AG20443 (cell line): ENCODE measurements around the gene MME.
A peak's percentile ranks its signal among the peaks of the same experiment; 100 is the strongest.
"Not testable (repeated sequence)": the region's sequence is repeated elsewhere in the genome, so short reads cannot be mapped to it uniquely, and the experiment has no call there.

Experiments used
- DNase-seq: peaks from one replicate; pipeline ENCODE4 v3.0.0; 2012; ENCODE audit warnings: low spot score, mixed read lengths

The MME gene

DNA sequence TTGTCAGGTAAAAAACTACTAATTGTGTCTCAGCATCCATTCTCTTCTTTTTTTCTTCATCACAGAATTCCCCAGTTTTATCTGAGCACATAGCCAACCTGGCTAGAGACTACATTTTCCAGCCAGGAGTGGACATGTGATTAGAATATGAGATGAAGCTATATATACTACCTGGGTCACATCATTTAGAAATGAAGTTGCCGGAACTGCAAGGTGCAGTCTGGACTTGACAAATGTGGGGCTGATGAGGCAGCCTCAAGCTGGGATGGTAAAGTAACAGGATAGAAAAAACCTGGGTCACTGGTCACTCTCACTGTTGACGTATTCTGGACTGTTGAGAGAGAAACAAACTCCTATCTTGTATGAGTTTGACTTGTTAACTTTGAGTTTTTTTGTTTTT lies 113.7 kb downstream of the MME start:
- DNase-seq = no peak

DNA sequence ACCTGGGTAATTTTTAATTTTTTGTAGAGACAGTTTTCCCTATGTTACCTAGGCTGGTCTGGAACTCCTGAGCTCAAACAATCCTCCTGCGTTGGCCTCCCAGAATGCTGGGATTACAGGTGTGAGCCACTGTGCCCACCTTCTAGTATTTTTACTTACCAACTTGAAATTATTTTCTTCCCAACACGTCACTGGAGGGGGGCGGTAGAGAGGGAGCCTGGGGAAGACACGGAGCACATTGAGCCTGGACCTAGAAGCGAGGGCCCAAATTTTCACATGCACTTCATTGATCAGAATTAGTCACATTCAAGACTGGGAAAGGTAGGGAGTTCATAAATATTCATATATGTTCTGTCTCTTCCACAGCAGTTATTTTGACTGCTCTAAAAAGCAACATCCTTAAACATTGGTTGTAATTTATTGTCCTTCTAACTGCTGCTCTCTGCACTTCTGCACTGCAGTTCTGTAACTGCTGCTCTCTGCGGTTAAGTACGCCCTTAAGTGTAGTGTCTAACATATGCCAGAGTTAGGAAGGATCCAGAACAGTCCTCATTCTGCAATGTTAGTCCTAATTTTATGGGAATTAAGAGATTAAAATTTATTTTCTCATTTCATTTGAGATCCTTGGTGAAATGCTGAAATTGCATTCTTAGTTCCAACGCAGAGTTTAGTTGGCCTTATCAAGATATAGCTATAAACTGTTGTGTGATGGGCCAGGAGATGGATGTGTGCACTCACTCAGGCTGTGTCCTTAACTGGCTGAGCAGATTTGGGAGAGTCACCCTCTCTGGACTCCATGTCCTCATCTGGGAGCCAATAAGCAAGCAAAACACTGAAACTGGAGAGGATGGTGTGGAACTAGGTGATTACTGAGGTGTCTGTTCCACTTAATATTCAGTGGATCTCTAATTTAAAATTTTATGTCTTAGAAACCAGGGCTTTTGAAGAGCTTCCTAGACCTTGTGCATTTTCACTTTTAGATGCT lies 115.1 kb downstream of the MME start:
- DNase-seq = no peak

DNA sequence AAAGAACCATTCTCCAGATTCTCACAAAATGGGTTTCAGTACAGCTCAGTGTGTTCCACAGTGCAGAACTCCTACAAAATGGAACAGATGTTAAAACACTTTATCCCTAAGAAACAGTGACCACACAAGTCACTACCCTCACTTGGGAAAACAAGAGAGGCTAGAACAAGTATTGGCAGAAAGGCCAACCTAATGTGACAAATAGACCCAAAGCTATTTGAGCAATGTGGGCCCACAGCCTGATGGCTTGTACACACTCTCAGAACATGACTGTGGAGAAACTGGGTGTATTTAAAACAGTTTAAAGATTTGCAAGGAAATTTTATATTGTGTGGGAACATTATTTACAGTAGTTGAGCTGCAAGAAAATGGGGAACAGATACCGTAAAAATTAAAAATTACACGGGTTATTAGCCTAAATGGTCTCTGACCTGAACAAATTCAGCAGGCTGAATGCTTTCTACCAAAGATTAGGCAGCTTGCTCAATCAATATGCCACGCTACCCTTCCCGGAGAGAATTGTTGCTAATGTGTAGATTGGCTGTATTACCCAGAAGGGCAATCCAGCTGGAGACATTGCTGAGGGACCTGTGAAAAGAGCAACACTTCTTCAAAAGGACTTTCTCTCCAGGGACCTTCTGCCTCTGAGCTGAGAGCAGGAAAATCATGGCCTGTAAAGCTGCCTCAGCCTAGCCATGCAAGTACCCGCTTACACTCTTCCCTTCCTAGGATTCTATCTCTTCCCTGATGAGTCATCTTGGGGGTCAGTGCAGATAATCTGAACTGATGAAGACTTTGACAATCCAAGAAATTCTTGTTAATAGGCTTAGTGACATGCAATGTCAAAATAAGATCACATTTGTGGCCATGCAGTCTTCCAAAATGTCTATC lies 116.3 kb downstream of the MME start:
- peak; percentile 15 for DNase-seq

DNA sequence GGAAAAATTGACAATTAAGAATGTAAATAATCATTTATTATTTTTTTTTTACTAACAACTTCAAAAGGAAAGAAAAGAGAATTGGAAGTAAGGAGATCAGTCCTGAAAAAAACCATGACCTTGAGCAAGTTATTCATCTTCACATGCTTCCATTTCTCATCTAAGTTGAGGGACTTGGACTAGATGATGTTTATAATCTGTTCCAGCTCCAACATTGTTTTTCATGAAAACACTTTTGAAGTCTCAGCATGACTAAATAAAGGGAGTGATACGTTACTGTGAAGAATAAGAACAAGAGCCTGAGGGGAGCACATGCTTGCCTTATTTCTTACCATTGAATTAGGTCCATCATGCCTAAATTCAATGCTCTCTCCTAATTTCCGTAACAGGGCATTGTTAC lies 117.7 kb downstream of the MME start:
- DNase-seq = no peak

DNA sequence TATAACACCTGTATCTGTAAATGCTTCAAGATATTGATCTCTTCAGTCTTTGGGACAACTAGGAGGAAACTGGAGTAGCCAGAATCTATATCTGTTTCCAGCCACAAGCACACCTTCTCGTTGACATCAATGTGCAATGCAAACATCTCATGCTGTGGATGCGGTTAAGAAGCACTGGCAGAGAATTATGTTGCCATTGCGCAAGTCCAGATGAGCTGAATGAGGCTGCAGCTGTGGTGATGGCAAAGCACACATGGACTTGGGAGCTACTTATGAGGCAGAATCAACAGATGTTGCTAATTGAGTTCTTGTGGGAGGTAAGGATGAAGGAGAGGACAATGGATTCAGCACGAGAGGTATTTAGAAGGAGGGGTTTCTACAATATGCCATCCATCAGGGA lies 122.5 kb downstream of the MME start:
- DNase-seq = peak; percentile 78

DNA sequence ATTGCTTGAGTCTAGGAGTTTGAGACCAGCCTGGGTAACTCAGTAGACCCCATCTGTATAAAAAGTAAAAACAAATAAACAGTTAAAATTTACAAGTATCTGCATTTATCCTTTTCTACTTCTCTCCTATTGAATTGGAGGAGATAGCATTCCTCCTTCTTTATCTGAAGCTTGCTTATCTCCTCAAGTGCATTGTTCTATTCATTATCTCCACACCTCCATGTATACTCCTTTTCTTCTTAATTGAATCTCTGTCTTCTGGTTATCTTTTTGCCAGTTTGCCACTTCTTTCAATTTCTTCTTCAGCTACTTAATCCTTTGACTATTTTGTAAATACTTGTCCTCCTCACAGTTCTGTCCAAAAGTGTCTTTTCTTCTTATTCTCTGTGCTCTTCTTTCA lies 124.7 kb downstream of the MME start:
- no peak for DNase-seq

- DNase-seq = no peak
These were observed 128.2 kb downstream of the MME start for GRCh38 chr3:155208183-155208800.

DNA sequence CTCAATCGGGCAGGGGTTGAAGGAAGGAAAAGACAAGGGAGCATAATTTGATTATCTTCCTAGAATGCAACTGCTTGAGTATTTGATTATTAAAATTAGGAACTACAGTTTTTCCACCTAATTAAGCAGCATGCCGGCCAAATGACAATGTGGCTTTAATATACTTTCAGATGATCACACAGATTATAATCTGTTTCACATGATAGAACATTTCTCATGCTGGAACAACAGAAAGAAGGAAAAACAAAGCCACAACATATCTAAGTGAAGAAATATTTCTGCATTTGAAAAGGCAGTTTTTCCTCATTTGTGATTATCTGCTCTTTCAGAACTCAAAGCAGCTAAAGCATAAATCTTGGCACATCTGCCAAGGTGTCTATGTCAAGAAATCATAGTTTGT lies 130.6 kb downstream of the MME start:
- no peak for DNase-seq

DNA sequence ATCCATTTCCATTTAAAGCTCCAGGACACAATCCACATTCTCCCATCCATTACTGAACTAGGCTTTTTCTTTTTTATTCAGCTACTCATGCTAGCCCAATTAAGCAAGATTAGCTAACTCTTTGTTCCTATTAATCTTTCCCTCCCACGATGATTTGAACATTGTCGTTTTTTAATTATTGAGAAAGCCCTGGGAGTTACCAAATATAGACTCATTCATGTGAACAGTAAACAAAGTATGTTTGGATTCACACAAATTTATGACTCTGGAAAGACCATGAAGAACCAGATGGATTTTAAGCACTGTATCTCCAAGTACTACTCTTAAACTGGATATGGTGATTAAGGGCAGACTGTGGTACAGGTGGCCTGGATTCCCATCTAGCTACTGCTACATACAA lies 131.1 kb downstream of the MME start:
- no peak for DNase-seq

DNA sequence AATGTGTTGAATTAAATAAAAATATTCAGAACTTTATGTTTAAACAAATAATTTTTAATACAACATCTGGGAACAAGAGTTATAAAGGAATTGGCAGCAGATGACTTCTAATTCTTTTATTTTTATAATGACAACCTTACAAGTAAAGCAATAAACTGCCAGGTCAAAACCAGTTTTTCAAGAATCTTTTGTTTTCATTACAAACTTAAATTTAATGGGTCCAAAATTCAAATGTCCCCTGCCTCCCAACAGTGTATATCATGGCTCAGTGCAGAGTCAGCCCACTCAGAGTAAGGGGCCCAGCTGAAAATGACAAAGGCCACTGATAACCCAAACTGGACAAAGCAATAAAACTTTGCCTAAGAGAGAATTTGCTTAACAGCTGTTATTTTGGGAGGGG lies 131.8 kb downstream of the MME start:
- no peak for DNase-seq

GRCh38 chr3:155216007-155216406 lies 135.9 kb downstream of the MME start:
- not testable (repeated sequence) for DNase-seq

GRCh38 chr3:155217591-155217990 lies 137.5 kb downstream of the MME start:
- no peak for DNase-seq

DNA sequence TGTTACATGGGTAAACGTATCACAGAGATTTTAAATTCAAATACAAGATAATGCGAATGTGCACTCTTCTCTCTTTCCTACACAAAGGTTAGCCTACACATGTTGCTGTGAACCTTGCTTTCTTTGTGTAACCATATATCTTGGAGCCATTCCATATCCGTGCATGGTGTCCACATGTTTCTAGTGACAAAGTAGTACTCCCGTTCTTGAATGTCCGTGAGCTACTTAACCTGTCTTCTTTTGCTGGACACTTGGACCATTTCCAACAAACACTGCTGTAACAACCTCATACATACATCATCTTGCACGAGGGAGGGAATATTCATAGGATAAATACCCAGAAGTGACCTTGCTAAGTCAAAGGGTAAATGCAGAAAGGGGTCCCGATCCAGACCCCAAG lies 138.3 kb downstream of the MME start:
- no peak for DNase-seq

DNA sequence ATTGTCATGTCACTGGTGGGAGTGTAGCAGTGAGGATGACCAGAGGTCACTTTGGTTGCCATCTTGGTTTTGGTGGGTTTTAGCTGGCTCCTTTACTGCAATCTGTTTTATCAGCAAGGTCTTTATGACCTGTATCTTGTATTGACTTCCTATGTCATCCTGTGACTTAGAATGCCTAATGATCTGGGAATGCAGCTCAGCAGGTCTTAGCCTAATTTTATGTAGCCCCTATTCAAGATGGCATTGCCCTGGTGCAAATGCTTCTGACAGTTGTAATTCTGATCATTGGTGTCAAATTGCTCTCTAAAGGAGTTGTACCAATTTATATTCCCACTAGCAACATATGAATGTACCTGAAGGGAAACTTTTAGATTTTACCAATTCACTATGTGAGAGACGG lies 139.0 kb downstream of the MME start:
- DNase-seq = no peak

GRCh38 chr3:155225417-155225816 lies 145.3 kb downstream of the MME start:
- DNase-seq = no peak

GRCh38 chr3:155227141-155227540 lies 147.0 kb downstream of the MME start:
- no peak for DNase-seq

DNA sequence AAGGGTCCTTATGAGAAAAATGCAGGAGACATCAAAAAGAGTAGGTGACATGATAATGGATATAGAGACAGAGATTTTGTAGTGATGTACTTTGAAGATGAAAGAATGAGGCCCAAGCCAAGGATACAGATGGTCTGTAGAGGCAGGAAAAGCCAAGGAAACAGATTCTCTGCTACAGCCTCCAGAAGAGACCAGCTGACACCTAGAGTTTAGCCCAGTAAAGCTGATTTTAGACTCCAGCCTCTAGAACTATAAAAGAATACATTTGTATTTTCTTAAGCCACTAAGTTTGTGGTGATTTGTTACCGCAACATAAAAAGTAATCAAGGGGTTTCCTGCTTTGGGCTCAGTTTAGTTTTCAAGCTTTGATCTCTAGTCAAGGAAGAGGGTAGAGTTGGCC lies 148.6 kb downstream of the MME start:
- DNase-seq = no peak

DNA sequence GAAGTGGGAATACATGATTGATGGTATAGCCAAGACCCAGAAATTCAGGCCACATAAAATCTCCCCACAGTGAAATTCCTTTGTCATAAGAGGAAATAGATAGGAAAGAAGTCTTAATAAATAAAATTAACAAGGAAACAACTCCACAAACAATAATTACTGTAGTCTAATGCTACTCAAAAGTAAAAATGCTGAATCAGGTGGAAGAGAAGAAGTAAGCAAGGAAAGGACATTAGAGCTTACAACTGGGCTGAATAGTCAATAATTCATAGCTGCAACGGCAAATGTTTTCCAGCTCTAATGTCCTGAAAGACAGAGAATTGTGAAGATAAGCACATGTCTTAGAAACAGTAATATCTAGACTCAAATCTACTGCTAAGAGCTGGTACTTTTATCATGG lies 149.0 kb downstream of the MME start:
- no peak for DNase-seq

DNA sequence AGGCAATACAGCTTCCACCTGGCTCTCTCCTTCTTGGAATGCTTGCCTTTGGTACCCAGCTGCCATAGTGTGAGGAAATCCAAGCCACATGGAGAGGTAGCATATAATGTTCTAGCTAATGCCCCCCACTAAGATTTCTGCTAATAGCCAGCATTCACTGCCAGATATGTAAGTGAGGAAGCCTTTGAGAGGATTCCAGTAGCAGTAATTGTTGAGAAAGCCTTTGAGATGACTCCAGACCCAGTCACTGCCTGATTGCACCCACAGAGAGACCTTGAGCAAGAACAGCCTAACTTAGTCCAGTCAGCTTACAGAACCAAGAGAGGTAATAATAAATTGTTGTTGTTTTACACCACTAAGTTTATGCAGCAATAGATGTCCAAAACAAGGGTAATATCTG lies 150.3 kb downstream of the MME start:
- DNase-seq = peak; percentile 66

DNA sequence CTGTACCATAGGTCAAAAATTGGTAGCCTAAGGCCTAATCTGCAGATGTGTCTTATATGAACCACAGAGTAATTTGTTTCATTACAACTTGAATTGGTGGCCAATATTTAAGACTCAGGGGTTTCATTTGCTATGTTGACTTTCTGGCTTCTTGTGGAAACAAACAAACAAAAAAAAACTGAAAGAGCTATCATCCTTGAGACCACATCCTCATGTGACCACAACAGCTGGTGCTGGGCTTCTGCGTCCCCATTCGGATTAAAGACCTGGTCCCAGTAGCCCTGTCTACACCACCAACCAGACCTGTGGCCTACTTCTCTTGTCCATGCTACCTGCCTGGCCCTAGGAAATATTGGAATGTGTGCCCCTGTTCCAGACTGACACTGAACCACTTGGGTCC lies 151.7 kb downstream of the MME start:
- no peak for DNase-seq

DNA sequence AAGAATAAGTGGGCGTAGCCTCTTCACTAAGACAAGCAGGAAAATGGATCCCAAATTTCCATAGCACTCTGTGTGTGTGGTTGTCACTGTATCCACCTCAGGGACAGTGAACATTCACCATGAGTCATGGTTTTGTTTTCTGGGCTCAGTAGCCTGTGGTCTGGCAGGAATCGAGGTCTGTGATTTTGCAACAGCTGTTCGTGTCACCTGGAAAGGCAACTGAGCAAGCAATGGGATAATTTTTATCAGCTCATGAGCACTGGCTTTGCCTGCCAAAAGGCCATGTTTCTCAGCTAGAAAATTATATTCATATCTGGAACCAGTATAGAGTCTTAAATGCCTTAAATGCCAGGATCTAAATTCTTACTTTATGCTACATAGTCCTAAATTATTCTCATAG lies 152.5 kb downstream of the MME start:
- DNase-seq = peak; percentile 88

GRCh38 chr3:155233213-155233612 lies 153.1 kb downstream of the MME start:
- DNase-seq = peak; percentile 59
